SHP77 treated with DMSO at 0.1 percent for 48 hours (cell line): ENCODE data around the gene TELO2.
"Not testable (repeated sequence)": the region's sequence is repeated elsewhere in the genome, so short reads cannot be mapped to it uniquely, and the experiment has no call there.

Source experiments
- DNase-seq: peaks from one replicate; lab custom pipeline; 2025; lab: John Stamatoyannopoulos, UW

TELO2 gene

DNA sequence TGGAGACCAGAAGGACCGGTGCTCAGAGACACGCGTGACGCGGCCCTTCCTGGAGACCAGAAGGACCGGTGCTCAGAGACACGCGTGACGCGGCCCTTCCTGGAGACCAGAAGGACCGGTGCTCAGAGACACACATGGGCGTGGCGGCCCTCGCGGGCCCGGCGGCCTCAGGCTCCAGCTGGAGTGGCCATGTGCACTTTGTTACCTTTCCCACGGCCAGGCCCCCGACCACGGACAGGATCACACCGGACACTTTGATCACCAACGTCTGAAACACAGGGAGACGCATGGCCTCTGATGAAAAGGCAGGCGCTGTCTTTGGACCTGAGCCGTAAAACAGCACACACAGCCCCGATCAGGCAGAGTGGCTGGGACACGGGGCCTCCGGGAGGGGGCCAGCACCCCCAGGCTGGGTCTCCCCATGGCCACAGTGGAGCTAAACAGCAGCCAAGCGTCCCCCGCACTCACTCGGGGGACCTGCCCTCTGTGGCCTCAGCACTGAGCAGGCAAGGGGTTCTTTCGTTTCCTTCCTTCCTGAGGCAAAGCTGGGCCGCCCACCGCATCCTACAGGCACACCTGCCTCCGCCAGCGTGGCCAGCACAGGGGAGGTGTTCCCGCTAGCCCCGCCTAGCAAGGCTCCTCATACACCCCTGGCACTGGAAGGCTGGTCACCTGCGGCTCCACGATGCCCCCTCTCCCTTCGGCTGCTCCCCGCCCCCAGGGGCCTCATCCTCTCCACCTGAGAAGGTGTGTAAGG, 35.5 kb upstream of the TELO2 start:
- DNase-seq = no peak

- DNase-seq = no peak
Observed at GRCh38 chr16:1458336-1458976, 34.7 kb upstream of the TELO2 start.

DNA sequence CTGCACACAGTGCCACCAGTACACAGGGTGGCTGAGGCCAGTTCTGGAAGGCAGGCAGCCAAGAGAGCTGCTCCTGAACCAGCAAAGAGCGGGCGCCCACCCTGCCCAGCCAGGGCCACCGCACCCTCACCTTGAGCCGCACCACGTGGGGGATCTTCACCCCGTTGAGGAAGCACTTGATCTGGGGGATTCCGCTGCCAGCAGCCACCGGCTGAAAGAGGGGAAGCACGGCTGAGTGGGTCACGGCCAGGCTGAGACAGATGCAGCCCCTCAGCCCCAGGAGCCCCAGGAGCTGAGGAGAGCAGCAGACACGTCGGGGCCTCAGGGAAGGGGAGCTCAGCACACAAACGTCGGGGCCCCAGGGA, 34.2 kb upstream of the TELO2 start:
- DNase-seq = no peak

DNA sequence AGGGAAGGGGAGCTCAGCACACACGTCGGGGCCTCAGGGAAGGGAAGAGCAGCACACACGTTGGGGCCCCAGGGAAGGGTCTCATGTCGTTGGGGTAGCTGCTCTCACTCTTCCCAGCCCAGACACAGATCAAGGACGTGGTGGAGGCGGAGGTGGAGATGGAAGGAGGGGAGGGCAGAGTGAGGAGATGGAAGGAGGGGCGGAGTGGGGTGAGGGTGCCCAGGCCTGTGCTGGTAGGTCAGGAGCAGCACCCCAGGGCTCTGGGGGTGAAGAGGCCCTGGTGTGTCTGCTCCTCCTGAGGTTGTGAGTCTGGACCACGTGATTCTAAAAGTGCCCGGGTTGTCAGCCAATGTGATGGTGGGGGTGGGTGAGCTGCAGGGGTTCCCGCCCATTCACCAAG, 33.2 kb upstream of the TELO2 start:
- DNase-seq = no peak

- DNase-seq = no peak
Observed at GRCh38 chr16:1460602-1461138, 32.5 kb upstream of the TELO2 start.

GRCh38 chr16:1461146-1461545, 32.0 kb upstream of the TELO2 start:
- DNase-seq = no peak

- no peak for DNase-seq
Observed at GRCh38 chr16:1464196-1464893, 28.8 kb upstream of the TELO2 start.

DNA sequence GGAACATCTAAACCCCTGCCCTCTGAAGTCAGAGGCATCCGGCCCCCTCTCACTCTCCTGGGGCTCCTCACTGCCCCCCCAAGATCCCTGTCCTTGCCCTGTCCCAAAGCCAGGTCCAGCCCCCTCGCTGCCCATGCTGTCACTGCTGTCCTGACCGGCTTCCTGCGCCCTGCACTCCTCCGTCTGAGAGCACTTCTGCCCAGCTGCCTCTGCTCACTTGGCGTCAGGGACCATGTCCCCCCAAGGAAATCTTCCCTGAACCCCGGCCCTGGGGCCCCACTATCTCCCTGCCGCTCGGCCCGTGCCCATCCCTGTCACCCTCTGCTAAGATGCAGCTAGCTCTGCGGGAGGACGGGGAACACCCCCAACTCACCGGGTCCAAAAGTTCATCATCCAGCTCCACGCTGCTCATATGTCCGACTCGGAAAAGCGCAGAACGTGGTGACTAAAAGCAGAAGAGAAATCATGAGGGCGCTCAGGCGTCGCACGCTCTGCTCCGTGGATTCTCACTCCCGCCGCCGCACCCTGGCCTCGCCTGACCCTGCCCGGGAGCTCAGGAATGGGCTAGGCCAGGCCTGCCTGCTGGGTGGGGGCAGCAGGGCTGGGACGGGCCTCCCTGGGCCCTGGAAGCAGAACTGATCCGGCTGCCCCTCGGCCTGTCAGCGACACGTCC, 28.1 kb upstream of the TELO2 start:
- no peak for DNase-seq

DNA sequence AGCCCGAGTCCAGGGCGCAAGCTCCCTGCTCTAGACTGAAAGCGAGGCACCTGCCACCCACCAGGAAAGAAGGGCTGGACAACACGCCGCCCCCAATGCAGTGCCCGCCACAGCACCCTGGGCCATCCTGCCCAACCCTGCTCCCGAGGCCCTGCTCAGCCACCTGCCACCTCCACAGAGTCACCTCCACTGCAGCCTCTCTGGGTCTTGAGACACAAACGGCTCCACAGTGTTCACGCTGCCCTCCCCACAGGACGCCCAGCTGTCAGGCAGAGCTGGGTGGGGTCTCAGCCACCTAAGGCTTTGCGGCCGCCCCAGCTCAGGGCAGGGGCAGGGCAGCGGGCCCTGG, 27.6 kb upstream of the TELO2 start:
- DNase-seq = no peak

DNA sequence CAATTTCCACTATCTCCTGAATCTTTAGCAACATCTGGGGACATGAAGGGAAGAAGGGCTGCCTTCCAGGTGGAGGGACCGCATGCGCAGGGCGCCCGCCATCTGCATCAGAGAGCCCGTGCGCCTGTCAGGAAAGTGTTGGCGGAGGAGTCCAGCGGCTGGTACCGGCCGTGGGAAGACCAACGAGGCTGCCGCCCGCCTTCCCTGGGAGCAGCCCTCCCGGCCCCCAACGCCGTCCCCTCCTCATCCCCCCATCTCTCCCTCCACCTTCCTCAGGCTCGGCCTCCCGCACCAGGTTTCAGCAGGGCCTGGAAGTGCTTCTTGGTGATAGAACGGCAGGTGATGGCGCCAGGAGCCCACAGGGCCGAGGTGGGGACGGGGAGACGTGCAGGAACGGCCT, 27.1 kb upstream of the TELO2 start:
- DNase-seq = no peak

DNA sequence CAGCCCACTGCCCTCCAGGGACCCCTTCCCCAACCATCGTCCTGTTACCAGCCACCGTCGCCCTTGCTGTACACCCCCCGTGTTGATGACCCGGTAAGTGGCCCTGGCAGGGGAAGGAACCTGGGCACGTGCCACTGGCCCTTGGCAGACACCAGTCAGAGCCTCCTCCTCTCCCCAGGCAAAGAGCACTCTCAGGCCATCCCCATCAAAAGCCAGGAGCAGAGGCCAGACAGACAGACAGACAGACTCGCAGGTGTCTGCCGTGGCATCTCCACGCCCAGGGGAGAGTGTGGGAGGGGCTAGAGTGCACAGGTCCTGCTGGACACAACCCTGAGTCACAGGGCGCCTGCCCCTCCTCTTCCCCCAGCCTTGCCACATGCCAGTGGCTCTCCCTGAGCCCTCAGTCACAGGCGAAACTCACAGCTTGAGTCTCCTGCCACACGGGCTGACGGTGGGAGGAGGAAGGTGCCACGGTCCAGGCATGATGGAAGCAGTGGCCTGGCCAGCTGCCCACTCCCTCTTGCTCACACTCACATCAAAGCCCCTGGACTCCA, 26.1 kb upstream of the TELO2 start:
- no peak for DNase-seq

DNA sequence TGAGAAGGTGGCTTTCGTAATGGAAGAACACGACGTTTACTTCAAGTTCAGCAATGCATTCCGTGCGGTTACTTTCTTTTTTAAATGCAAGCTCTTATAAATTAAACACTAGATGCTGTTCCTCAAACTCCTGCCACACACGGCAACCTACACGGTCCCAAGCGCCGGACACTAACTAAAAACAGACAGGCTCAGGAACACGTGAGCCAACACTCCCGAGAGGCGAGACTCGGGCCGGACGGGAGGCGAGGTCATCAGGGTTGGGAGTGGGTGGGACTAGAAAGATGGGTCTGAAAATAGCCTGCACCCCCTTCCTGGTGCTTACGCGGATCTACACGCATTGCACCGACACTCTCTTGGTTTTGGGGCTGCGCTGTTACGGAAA, 24.7 kb upstream of the TELO2 start:
- no peak for DNase-seq

GRCh38 chr16:1469141-1469540, 24.0 kb upstream of the TELO2 start:
- DNase-seq = not testable (repeated sequence)

GRCh38 chr16:1469693-1470201, 23.4 kb upstream of the TELO2 start:
- DNase-seq = no peak

- DNase-seq = no peak
Observed at GRCh38 chr16:1470481-1471251, 22.5 kb upstream of the TELO2 start.

- DNase-seq = no peak
Observed at GRCh38 chr16:1471569-1472194, 21.5 kb upstream of the TELO2 start.

DNA sequence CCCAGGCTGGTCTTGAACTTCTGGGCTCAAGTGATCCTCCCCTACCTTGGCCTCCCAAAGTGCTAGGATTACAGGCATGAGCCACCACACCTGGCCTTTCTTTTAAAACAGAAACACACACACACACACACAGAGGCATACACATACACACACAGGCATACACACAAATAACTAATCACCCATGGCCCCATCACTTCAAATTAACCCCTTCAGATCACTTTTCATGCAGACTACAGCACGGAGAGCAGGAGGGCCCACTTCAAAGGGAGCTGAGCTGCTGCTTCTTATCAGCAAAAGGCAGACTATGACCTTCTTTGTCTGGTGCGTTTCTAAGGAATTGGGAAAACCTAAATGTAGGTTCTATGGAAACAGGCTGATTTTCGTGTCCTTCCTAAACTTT, 20.2 kb upstream of the TELO2 start:
- no peak for DNase-seq

DNA sequence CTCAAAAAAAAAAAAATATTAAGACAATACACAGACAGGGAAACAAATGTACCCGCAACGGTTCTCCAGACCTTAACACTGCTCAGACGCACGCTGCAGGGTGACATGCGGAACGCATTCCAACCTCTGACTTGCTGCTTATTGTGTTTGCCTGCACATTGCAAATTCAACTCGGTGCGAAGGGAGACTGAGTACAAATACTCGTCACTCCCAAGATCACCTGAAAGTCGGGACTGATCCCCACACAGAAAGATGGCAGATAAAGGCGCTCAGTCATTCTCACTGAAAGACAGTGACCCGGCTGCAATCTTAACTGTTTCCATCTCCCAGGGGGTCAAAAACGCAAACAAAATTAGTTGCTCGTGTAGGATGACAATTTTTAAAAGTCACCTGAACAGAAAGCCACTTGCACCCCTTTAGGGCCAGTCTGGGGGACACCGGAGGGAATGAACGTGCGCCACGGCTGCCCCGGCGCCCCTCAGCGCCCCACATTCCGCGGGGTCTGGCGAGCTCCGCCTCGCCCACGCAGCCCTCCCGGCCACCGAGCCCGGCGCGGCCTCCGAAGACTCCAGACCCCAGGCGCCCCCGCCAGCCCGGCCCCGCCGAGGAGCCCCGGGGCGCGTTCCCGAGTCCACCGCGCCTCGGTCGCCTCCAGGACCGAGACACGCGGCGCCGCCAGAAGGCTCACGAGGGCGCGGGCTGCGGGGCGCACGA, 18.9 kb upstream of the TELO2 start:
- DNase-seq = no peak

- DNase-seq = peak; percentile 37
Observed at GRCh38 chr16:1474796-1475551, 18.2 kb upstream of the TELO2 start, which contains the start of gene CLCN7. Gene CLCN7 (minus strand): TSS chr16:1475028. CDS start chr16:1474974, 54 bp downstream.
